WTC11 (cell line): ENCODE results near the gene KRTAP2-4. TPM values are rescaled to one million over a fixed set of nuclear protein-coding genes. Genes with fewer than 3 reads are reported as not detected.

Experiments used
- ATAC-seq: fragments of 200-7000 bp; cut with Tn5 transposase; 2 replicates; pipeline ENCODE4 v1.10.0; 2021; ENCODE audit warnings: mild to moderate bottlenecking, moderate library complexity
- CTCF ChIA-PET: fragments of 300-600 bp; sonication (Branson Sonifier 250); formaldehyde crosslinking; loops from one replicate; lab custom pipeline; 2021; ENCODE audit warnings: antibody characterized with exemption; lab: Charles Lee
- POLR2A ChIA-PET: fragments of 350-600 bp; sonication (Branson Sonifier 250); formaldehyde crosslinking; loops from one replicate; lab custom pipeline; 2021; ENCODE audit warnings: antibody characterized with exemption; lab: Charles Lee
- DNase-seq: peaks from one replicate; pipeline ENCODE4 v3.0.0; 2021; ENCODE audit warnings: low spot score
- H3K27ac Mint-ChIP-seq: 2 replicates; pipeline ENCODE4 v1.8.0; 2021; ENCODE audit warnings: mixed read lengths
- H3K27me3 Mint-ChIP-seq: 2 replicates; pipeline ENCODE4 v1.8.0; 2021; ENCODE audit warnings: low read depth, mild to moderate bottlenecking, moderate library complexity, mixed read lengths
- H3K36me3 Mint-ChIP-seq: 2 replicates; pipeline ENCODE4 v1.8.0; 2021; ENCODE audit warnings: mixed read lengths
- H3K4me1 Mint-ChIP-seq: 2 replicates; pipeline ENCODE4 v1.8.0; 2022; ENCODE audit warnings: mixed read lengths
- H3K4me3 Mint-ChIP-seq: 2 replicates; pipeline ENCODE4 v1.8.0; 2021; ENCODE audit warnings: mild to moderate bottlenecking, moderate library complexity, mixed read lengths
- H3K9me3 Mint-ChIP-seq: 2 replicates; pipeline ENCODE4 v1.8.0; 2021; ENCODE audit warnings: mixed read lengths
- AFF4 ChIP-seq: sonication (generic); formaldehyde crosslinking; IDR thresholded peaks from 2 replicates; pipeline ENCODE4 v1.8.1; 2023; ENCODE audit warnings: mild to moderate bottlenecking, missing genetic modification reagents, borderline replicate concordance
- CBFB ChIP-seq: sonication (generic); formaldehyde crosslinking; IDR thresholded peaks from 2 replicates; pipeline ENCODE4 v1.8.1; 2022; ENCODE audit warnings: mild to moderate bottlenecking, low read depth, missing genetic modification reagents
- CREM ChIP-seq: sonication (generic); formaldehyde crosslinking; IDR thresholded peaks from 2 replicates; pipeline ENCODE4 v1.8.1; 2022; ENCODE audit warnings: mild to moderate bottlenecking, missing genetic modification reagents, moderate library complexity
- GRHL2 ChIP-seq: fragments of 250-450 bp; sonication (Bioruptor Pico); IDR thresholded peaks from 2 replicates; pipeline ENCODE4 v1.8.0; 2022; ENCODE audit warnings: mild to moderate bottlenecking, moderate library complexity; ENCODE audit not compliant: insufficient replicate concordance, severe bottlenecking
- KAT7 ChIP-seq: sonication (generic); formaldehyde crosslinking; IDR thresholded peaks from 2 replicates; pipeline ENCODE4 v1.8.1; 2023; ENCODE audit warnings: missing genetic modification reagents, mild to moderate bottlenecking, borderline replicate concordance
- MXD4 ChIP-seq: fragments of 250-450 bp; sonication (Bioruptor Pico); IDR thresholded peaks from 2 replicates; pipeline ENCODE4 v1.8.0; 2021; ENCODE audit warnings: mild to moderate bottlenecking, moderate library complexity, borderline replicate concordance
- MYBL2 ChIP-seq: sonication (generic); formaldehyde crosslinking; IDR thresholded peaks from 2 replicates; pipeline ENCODE4 v1.8.1; 2023; ENCODE audit warnings: mild to moderate bottlenecking, moderate library complexity, missing genetic modification reagents
- NFATC4 ChIP-seq: fragments of 250-450 bp; sonication (Bioruptor Pico); IDR thresholded peaks from 2 replicates; pipeline ENCODE4 v1.9.0; 2021; ENCODE audit warnings: mild to moderate bottlenecking
- NR2C2 ChIP-seq: sonication (generic); formaldehyde crosslinking; IDR thresholded peaks from 2 replicates; pipeline ENCODE4 v1.8.0; 2022; ENCODE audit warnings: mild to moderate bottlenecking, missing genetic modification reagents
- NR3C1 ChIP-seq: sonication (generic); formaldehyde crosslinking; conservative IDR thresholded peaks from 2 replicates; pipeline ENCODE4 v1.8.1; 2023; ENCODE audit warnings: low read depth, mild to moderate bottlenecking, missing genetic modification reagents
- PRDM15 ChIP-seq: sonication (generic); formaldehyde crosslinking; IDR thresholded peaks from 2 replicates; pipeline ENCODE4 v1.8.0; 2022; ENCODE audit warnings: missing genetic modification reagents
- PRRX2 ChIP-seq: fragments of 250-450 bp; sonication (Bioruptor Pico); IDR thresholded peaks from 2 replicates; pipeline ENCODE4 v1.8.0; 2021; ENCODE audit warnings: mild to moderate bottlenecking
- SMAD4 ChIP-seq: sonication (generic); formaldehyde crosslinking; IDR thresholded peaks from 2 replicates; pipeline ENCODE4 v1.8.0; 2022; ENCODE audit warnings: mild to moderate bottlenecking, missing genetic modification reagents
- ZNF263 ChIP-seq: sonication (generic); formaldehyde crosslinking; IDR thresholded peaks from 2 replicates; pipeline ENCODE4 v1.8.1; 2022; ENCODE audit warnings: low read depth, mild to moderate bottlenecking, moderate library complexity, missing genetic modification reagents
- ZNF416 ChIP-seq: fragments of 250-450 bp; sonication (Bioruptor Pico); IDR thresholded peaks from 2 replicates; pipeline ENCODE4 v1.9.0; 2021; ENCODE audit warnings: mild to moderate bottlenecking, inconsistent platforms
- ZNF512 ChIP-seq: sonication (generic); formaldehyde crosslinking; IDR thresholded peaks from 2 replicates; pipeline ENCODE4 v1.8.1; 2022; ENCODE audit warnings: missing genetic modification reagents, borderline replicate concordance
- total RNA-seq: library from RNA; stranded (reverse); gene quantifications from 3 replicates; pipeline ENCODE4 v1.2.3, GENCODE V29; 2021
- TF ChIP-seq, protein P1 (sequence below): fragments of 250-450 bp; sonication (Bioruptor Pico); IDR thresholded peaks from 2 replicates; pipeline ENCODE4 v1.9.0; 2021; ENCODE audit warnings: mild to moderate bottlenecking
- TF ChIP-seq, protein P2 (sequence below): fragments of 250-450 bp; sonication (Bioruptor Pico); IDR thresholded peaks from 2 replicates; pipeline ENCODE4 v1.9.0; 2021; ENCODE audit warnings: moderate library complexity, mild to moderate bottlenecking, inconsistent platforms, borderline replicate concordance
- TF ChIP-seq, protein P3 (sequence below): fragments of 250-450 bp; sonication (Bioruptor Pico); IDR thresholded peaks from 2 replicates; pipeline ENCODE4 v1.8.0; 2021; ENCODE audit warnings: mild to moderate bottlenecking
- TF ChIP-seq, protein P4 (sequence below): fragments of 250-450 bp; sonication (Bioruptor Pico); IDR thresholded peaks from 2 replicates; pipeline ENCODE4 v1.9.0; 2021; ENCODE audit warnings: mild to moderate bottlenecking

KRTAP2-4 gene
- total RNA-seq, 1 experiment from 2014 or later: not detected

DNA sequence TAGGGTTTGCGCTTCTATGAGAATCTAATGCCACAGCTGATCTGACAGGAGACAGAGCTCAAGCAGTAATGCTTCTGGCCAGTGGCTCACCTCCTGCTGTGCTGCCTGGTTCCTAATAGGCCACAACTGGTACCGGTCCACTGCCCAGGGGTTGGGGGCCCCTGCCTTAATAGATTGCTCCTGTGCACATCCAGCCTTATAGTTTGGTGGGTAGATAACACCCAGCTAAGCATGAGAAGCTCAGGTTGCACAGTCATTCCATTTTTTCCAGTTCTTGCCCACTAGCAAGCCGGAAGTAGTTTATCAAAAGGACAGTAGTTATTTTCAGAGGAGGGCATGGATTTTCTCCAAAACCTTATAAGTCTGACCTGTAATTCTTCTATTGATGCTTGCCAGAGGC is 46.3 kb downstream of the KRTAP2-4 start:
- Mint-ChIP-seq H3K9me3 (peaks cover 13% of the 10 kb centered on the region), H3K36me3 (no peaks in the 10 kb centered on the region), H3K27ac (no peak overlapping the region), H3K4me3 (no peak overlapping the region), H3K4me1 (no peaks in the 10 kb centered on the region), H3K27me3 (no peaks in the 10 kb centered on the region)
- CTCF ChIA-PET: no interaction called here
- TF ChIP-seq, protein P1, sequence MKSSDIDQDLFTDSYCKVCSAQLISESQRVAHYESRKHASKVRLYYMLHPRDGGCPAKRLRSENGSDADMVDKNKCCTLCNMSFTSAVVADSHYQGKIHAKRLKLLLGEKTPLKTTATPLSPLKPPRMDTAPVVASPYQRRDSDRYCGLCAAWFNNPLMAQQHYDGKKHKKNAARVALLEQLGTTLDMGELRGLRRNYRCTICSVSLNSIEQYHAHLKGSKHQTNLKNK: no peak
- TF ChIP-seq NR3C1 (CRISPR knock-in tag): no peak
- TF ChIP-seq PRDM15 (CRISPR knock-in tag): no peak
- no peak for TF ChIP-seq GRHL2 (CRISPR knock-in tag)
- POLR2A ChIA-PET: no interaction called here
- DNase-seq (no peak), ATAC-seq (no peak)

- no peak overlapping the region for H3K4me3 Mint-ChIP-seq
- no peak overlapping the region for H3K27ac Mint-ChIP-seq
- no peaks in the 10 kb centered on the region for H3K4me1 Mint-ChIP-seq
- ChIA-PET POLR2A (no interaction called here), CTCF (interaction anchor here (1.0 kb wide), 1 partner anchor 644 kb away, joined by 3 read pairs; no protein-coding TSS in a partner anchor)
- H3K36me3 Mint-ChIP-seq: no peaks in the 10 kb centered on the region
- no peak for ATAC-seq
- no peak for TF ChIP-seq MYBL2 (CRISPR knock-in tag)
- TF ChIP-seq ZNF512: no peak
- no peak for TF ChIP-seq CREM
- TF ChIP-seq PRRX2: no peak
- TF ChIP-seq SMAD4 (CRISPR knock-in tag): no peak
- no peak for TF ChIP-seq MXD4 (CRISPR knock-in tag)
- TF ChIP-seq, protein P2, sequence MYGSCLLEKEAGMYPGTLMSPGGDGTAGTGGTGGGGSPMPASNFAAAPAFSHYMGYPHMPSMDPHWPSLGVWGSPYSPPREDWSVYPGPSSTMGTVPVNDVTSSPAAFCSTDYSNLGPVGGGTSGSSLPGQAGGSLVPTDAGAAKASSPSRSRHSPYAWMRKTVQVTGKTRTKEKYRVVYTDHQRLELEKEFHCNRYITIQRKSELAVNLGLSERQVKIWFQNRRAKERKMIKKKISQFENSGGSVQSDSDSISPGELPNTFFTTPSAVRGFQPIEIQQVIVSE (CRISPR knock-in tag): no peak
- no peak for TF ChIP-seq KAT7 (CRISPR knock-in tag)
- no peak for TF ChIP-seq AFF4 (CRISPR knock-in tag)
- no peak for TF ChIP-seq NR2C2 (CRISPR knock-in tag)
- no peak for TF ChIP-seq CBFB (CRISPR knock-in tag)
- TF ChIP-seq, protein P3, sequence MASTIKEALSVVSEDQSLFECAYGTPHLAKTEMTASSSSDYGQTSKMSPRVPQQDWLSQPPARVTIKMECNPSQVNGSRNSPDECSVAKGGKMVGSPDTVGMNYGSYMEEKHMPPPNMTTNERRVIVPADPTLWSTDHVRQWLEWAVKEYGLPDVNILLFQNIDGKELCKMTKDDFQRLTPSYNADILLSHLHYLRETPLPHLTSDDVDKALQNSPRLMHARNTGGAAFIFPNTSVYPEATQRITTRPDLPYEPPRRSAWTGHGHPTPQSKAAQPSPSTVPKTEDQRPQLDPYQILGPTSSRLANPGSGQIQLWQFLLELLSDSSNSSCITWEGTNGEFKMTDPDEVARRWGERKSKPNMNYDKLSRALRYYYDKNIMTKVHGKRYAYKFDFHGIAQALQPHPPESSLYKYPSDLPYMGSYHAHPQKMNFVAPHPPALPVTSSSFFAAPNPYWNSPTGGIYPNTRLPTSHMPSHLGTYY (CRISPR knock-in tag): no peak
- TF ChIP-seq ZNF263 (CRISPR knock-in tag): no peak
- no peak for TF ChIP-seq NFATC4
- TF ChIP-seq, protein P4, sequence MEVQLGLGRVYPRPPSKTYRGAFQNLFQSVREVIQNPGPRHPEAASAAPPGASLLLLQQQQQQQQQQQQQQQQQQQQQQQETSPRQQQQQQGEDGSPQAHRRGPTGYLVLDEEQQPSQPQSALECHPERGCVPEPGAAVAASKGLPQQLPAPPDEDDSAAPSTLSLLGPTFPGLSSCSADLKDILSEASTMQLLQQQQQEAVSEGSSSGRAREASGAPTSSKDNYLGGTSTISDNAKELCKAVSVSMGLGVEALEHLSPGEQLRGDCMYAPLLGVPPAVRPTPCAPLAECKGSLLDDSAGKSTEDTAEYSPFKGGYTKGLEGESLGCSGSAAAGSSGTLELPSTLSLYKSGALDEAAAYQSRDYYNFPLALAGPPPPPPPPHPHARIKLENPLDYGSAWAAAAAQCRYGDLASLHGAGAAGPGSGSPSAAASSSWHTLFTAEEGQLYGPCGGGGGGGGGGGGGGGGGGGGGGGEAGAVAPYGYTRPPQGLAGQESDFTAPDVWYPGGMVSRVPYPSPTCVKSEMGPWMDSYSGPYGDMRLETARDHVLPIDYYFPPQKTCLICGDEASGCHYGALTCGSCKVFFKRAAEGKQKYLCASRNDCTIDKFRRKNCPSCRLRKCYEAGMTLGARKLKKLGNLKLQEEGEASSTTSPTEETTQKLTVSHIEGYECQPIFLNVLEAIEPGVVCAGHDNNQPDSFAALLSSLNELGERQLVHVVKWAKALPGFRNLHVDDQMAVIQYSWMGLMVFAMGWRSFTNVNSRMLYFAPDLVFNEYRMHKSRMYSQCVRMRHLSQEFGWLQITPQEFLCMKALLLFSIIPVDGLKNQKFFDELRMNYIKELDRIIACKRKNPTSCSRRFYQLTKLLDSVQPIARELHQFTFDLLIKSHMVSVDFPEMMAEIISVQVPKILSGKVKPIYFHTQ (CRISPR knock-in tag): no peak
- no peak for TF ChIP-seq ZNF416 (CRISPR knock-in tag)
- H3K9me3 Mint-ChIP-seq: peaks cover 13% of the 10 kb centered on the region
- no peaks in the 10 kb centered on the region for H3K27me3 Mint-ChIP-seq
- DNase-seq: no peak
Measured at GRCh38 chr17:41018541-41018940, 47.1 kb downstream of the KRTAP2-4 start.
